Smooth muscle cell (in vitro differentiated cells): ENCODE measurements around the gene ARID5B. TPM values are rescaled to one million over a fixed set of nuclear protein-coding genes. Genes with fewer than 3 reads are reported as not detected.

Experiments
- DNase-seq: peaks from one replicate; lab custom pipeline; 2025; ENCODE audit not compliant: unreplicated experiment; lab: John Stamatoyannopoulos, UW
- H2AFZ ChIP-seq: fragments of 200-600 bp; sonication (generic); 2 replicates; pipeline ENCODE4 v1.6.0; 2016; ENCODE audit warnings: antibody characterized with exemption, low read depth, mild to moderate bottlenecking
- H3F3A ChIP-seq: fragments of 200-600 bp; sonication (generic); 2 replicates; pipeline ENCODE4 v1.6.0; 2017; ENCODE audit warnings: antibody characterized with exemption, low read depth
- H3K27ac ChIP-seq: fragments of 200-600 bp; sonication (generic); 2 replicates; pipeline ENCODE4 v1.5.1; 2016; ENCODE audit warnings: low read depth, mild to moderate bottlenecking
- H3K27me3 ChIP-seq: fragments of 200-600 bp; sonication (generic); 2 replicates; pipeline ENCODE4 v1.6.1; 2016; ENCODE audit warnings: low read depth, mild to moderate bottlenecking
- H3K36me3 ChIP-seq: fragments of 200-600 bp; sonication (generic); 2 replicates; pipeline ENCODE4 v1.5.1; 2016; ENCODE audit warnings: low read depth
- H3K4me1 ChIP-seq: fragments of 200-600 bp; sonication (generic); 2 replicates; pipeline ENCODE4 v1.5.1; 2016; ENCODE audit warnings: low read depth
- H3K4me2 ChIP-seq: fragments of 200-600 bp; sonication (generic); 2 replicates; pipeline ENCODE4 v1.6.0; 2016; ENCODE audit warnings: mild to moderate bottlenecking
- H3K4me3 ChIP-seq: fragments of 200-600 bp; sonication (generic); 2 replicates; pipeline ENCODE4 v1.5.1; 2016; ENCODE audit warnings: mild to moderate bottlenecking
- H3K79me2 ChIP-seq: fragments of 200-600 bp; sonication (generic); 2 replicates; pipeline ENCODE4 v1.6.0; 2016; ENCODE audit warnings: low read depth, mild to moderate bottlenecking
- H3K9ac ChIP-seq: fragments of 200-600 bp; sonication (generic); 2 replicates; pipeline ENCODE4 v1.6.0; 2016; ENCODE audit warnings: low read depth
- H3K9me3 ChIP-seq: fragments of 200-600 bp; sonication (generic); replicated peaks from 2 replicates; pipeline ENCODE4 v1.5.1; 2016; ENCODE audit warnings: low read depth
- H4K20me1 ChIP-seq: fragments of 200-600 bp; sonication (generic); 2 replicates; pipeline ENCODE4 v1.6.0; 2016; ENCODE audit warnings: low read depth
- CTCF ChIP-seq: fragments of 200-600 bp; sonication (generic); IDR thresholded peaks from 2 replicates; pipeline ENCODE4 v1.5.1; 2017; ENCODE audit warnings: borderline replicate concordance, mild to moderate bottlenecking, antibody characterized with exemption; ENCODE audit not compliant: insufficient read depth, poor library complexity, severe bottlenecking
- WGBS: methylation state at CpG from one replicate; pipeline ENCODE4 v1.1.7; 2016; ENCODE audit warnings: low lambda C conversion rate; 5-methylcytosine and 5-hydroxymethylcytosine counted together
- polyA plus RNA-seq: library from polyadenylated mRNA; unstranded; fragments of >200 nt; fragmentation: Nextera tagmentation; extraction: Ambion mirVana; gene quantifications from 2 replicates; pipeline ENCODE4 v1.2.1, GENCODE V29; 2016
- total RNA-seq: library from RNA; depleted of rRNA; stranded (reverse); fragments of >200 nt; gene quantifications from 2 replicates; pipeline ENCODE4 v1.2.3, GENCODE V29; 2014

ARID5B gene
- total and polyA plus RNA-seq, 2 experiments from 2014 or later, result 49.0 to 67.6 TPM

- no peaks in the 10 kb centered on the region for H3K4me1 ChIP-seq
- no peaks in the 10 kb centered on the region for H3K9me3 ChIP-seq
- DNase-seq, result no peak
- H3K79me2 ChIP-seq, result peaks cover 27% of the 10 kb centered on the region
- H3F3A ChIP-seq, result no peaks in the 10 kb centered on the region
- 88% methylated on average over 2 of the region's 2 CpGs for WGBS
- no peak overlapping the region for H3K4me3 ChIP-seq
- no peak for TF ChIP-seq CTCF
- H3K27ac ChIP-seq, result no peak overlapping the region
- no peak overlapping the region for H2AFZ ChIP-seq
- no peaks in the 10 kb centered on the region for H3K27me3 ChIP-seq
- peaks cover 42% of the 10 kb centered on the region for H4K20me1 ChIP-seq
- no peak overlapping the region for H3K9ac ChIP-seq
- H3K36me3 ChIP-seq, result peaks cover 41% of the 10 kb centered on the region
- H3K4me2 ChIP-seq, result no peak overlapping the region
Observed at GRCh38 chr10:62072901-62073300, 171.4 kb downstream of the ARID5B start.

GRCh38 chr10:62073429-62073828, 171.9 kb downstream of the ARID5B start:
- peaks cover 36% of the 10 kb centered on the region for H4K20me1 ChIP-seq

GRCh38 chr10:62075414-62075813, 173.9 kb downstream of the ARID5B start:
- Histone ChIP-seq H3K27me3 (no peaks in the 10 kb centered on the region), H3K4me1 (no peaks in the 10 kb centered on the region), H4K20me1 (peaks cover 18% of the 10 kb centered on the region), H3K9me3 (no peaks in the 10 kb centered on the region), H3K4me2 (no peak overlapping the region), H3K36me3 (peaks cover 29% of the 10 kb centered on the region), H2AFZ (no peak overlapping the region), H3K79me2 (peaks cover 43% of the 10 kb centered on the region), H3K4me3 (no peak overlapping the region), H3K9ac (no peak overlapping the region), H3F3A (peaks cover 8% of the 10 kb centered on the region), H3K27ac (no peak overlapping the region)
- WGBS, result 97% methylated on average over 11 of the region's 11 CpGs
- no peak for DNase-seq
- no peak for TF ChIP-seq CTCF

More at GRCh38 chr10:62073429-62073828, 171.9 kb downstream of the ARID5B start:
- H3K9me3 ChIP-seq, result no peaks in the 10 kb centered on the region
- no peak overlapping the region for H3K9ac ChIP-seq
- H3K27me3 ChIP-seq, result no peaks in the 10 kb centered on the region
- peaks cover 41% of the 10 kb centered on the region for H3K36me3 ChIP-seq
- peak overlapping the region; percentile 19 for H3K27ac ChIP-seq
- whole genome bisulfite sequencing, result 87% methylated on average over 3 of the region's 3 CpGs
- H3K4me3 ChIP-seq, result no peak overlapping the region
- H3F3A ChIP-seq, result peaks cover 1% of the 10 kb centered on the region
- peaks cover 30% of the 10 kb centered on the region for H3K79me2 ChIP-seq
- no peaks in the 10 kb centered on the region for H3K4me1 ChIP-seq
- no peak for DNase-seq
- H3K4me2 ChIP-seq, result no peak overlapping the region
- no peak for TF ChIP-seq CTCF
- no peak overlapping the region for H2AFZ ChIP-seq

GRCh38 chr10:62075912-62076311, 174.4 kb downstream of the ARID5B start:
- Histone ChIP-seq H3K27ac (no peak overlapping the region), H3F3A (peaks cover 13% of the 10 kb centered on the region), H3K4me3 (no peak overlapping the region), H3K4me1 (no peaks in the 10 kb centered on the region), H3K9ac (no peak overlapping the region), H3K27me3 (no peaks in the 10 kb centered on the region), H4K20me1 (peaks cover 18% of the 10 kb centered on the region), H3K9me3 (no peaks in the 10 kb centered on the region), H3K4me2 (no peak overlapping the region), H2AFZ (no peak overlapping the region), H3K79me2 (peaks cover 45% of the 10 kb centered on the region), H3K36me3 (peaks cover 25% of the 10 kb centered on the region)
- 95% methylated on average over 8 of the region's 8 CpGs for WGBS
- TF ChIP-seq CTCF, result no peak
- no peak for DNase-seq
